Heart right ventricle (tissue), 16 donors: ENCODE results near the gene ATG101. TPM values are rescaled to one million over a fixed set of nuclear protein-coding genes. Genes with fewer than 3 reads are reported as not detected.

Experiments used
- ATAC-seq, 8 donors: fragments of 200-7000 bp; cut with Tn5 transposase; one replicate each; pipeline ENCODE4 v1.9.1; 2020; ENCODE audit warnings: mild to moderate bottlenecking in 8 of 8, moderate library complexity in 8 of 8, moderate number of reproducible peaks in 1 of 8
- DNase-seq, 2 donors: peaks; one replicate each; pipeline ENCODE4 v3.0.0-alpha.2; 2020
- H3K27ac ChIP-seq, 10 donors: fragments of 200-600 bp; sonication (generic) in 2 of 10; one replicate each; pipeline versions ENCODE4 v1.5.0 to v1.8.0; 2020 to 2022; ENCODE audit warnings: mild to moderate bottlenecking in 3 of 10
- H3K27me3 ChIP-seq, 7 donors: fragments of 200-600 bp; one replicate each; pipeline ENCODE4 v1.8.0; 2021 to 2022; ENCODE audit warnings: mild to moderate bottlenecking in 2 of 7
- H3K36me3 ChIP-seq, 9 donors: fragments of 200-600 bp; sonication (generic) in 1 of 9; one replicate each; pipeline versions ENCODE4 v1.5.0 to v1.8.0; 2020 to 2022; ENCODE audit warnings: mild to moderate bottlenecking in 2 of 9
- H3K4me1 ChIP-seq, 9 donors: fragments of 200-600 bp; sonication (generic) in 1 of 9; one replicate each; pipeline versions ENCODE4 v1.5.0 to v1.8.0; 2020 to 2022; ENCODE audit warnings: mild to moderate bottlenecking in 4 of 9
- H3K4me3 ChIP-seq, 10 donors: fragments of 200-600 bp; sonication (generic) in 2 of 10; one replicate each; pipeline versions ENCODE4 v1.5.0 to v1.8.0; 2020 to 2022; ENCODE audit warnings: mild to moderate bottlenecking in 7 of 10, moderate library complexity in 2 of 10
- H3K9me3 ChIP-seq, 11 donors: fragments of 200-600 bp in 10 of 11; sonication (generic) in 2 of 11; one replicate each; pipeline versions ENCODE4 v1.5.0 to v1.8.0; 2013 to 2022; ENCODE audit warnings: mild to moderate bottlenecking in 2 of 11, control low read depth in 1 of 11, moderate library complexity in 1 of 11
- CTCF ChIP-seq, 9 donors: fragments of 200-600 bp; sonication (generic) in 2 of 9; IDR thresholded peaks; one replicate each; pipeline versions ENCODE4 v1.5.0 to v1.8.0; 2021 to 2022; ENCODE audit warnings: antibody characterized with exemption in 9 of 9, mild to moderate bottlenecking in 5 of 9, moderate library complexity in 1 of 9
- WGBS, 2 donors: extraction: QIAGEN DNeasy Blood & Tissue Kit; methylation state at CpG; one replicate each; pipeline ENCODE4 v1.1.7; 2013; ENCODE audit warnings: inconsistent platforms in 1 of 2; 5-methylcytosine and 5-hydroxymethylcytosine counted together
- intact Hi-C, 10 donors: fragments of 100-400 bp; cut with DNase I; formaldehyde crosslinking; loops; one replicate each; pipeline versions ENCODE4 v1.11.1 to v1.14.2; 2022
- polyA plus RNA-seq, 2 donors: library from polyadenylated mRNA; stranded (reverse); fragments of 200-250 nt; gene quantifications; one replicate each; pipeline ENCODE4 v1.2.3, GENCODE V29; 2013
- total RNA-seq, 10 donors: library from RNA; stranded (reverse); fragmentation: NEBNext Ultra II Directional in 3 of 10; extraction: Animal tissue kit (Norgen Biotek cat#: 25700) in 3 of 10; gene quantifications; one replicate each; pipeline versions ENCODE4 v1.2.1 to v1.2.4, GENCODE V29; 2021 to 2023
- donor health status: Arrhythmogenic right ventricular cardiomyopathy.
- donor health status: ischemic (EF 13 %, LVEDD 7.1; RV severe dilation, severe dysfunction).
- donor health status: healthy with polysubstance abuse.
- donor health status: DM: no; HTN: yes; CAD: no.
- donor health status: DM: no; HTN: no; CAD: no.
- donor health status: ischemic (EF 25% LVEDD 6.9; RV normal size, moderate dysfunction).
- donor health status: ischemic (EF 25% LVEDD 5.7; RV mildly dilated, moderate dysfunction).
- donor health status: healthy.
- donor health status: DM: yes; HTN: yes; CAD: no.
- donor health status: Ischemic cardiomyopathy.
- donor health status: ischemic (EF 35%, LVEDD 5.7; RV mildly dilated, moderate dysfunction).
- donor health status: nonischemic (EF 11% LVEDD 7.7; RV severe dilation, severe dysfunction).
- donor health status: DM: yes; HTN: yes; CAD: no.
- donor health status: PGD.
- donor health status: ischemic (EF 29% LVEDD 5.4; RV normal size, mild dysfunction).
- donor health status: nonischemic (EF 23%, LVEDD 6.1; RV moderate dilation, normal function).

The ATG101 gene
- total and polyA plus RNA-seq, 12 donors, result 14.6 to 90.2 (median 22.2) TPM

GRCh38 chr12:52027085-52027843 is 42.5 kb upstream of the ATG101 start:
- DNase-seq (peak; percentile 64 to 67), ATAC-seq (peak in 7 of 8 donors; percentile 11 to 54 (median 35))
- WGBS, 2 donors, result 66 to 73% methylated on average over 12 of the region's 12 CpGs
- Histone ChIP-seq H3K27me3 (peaks cover 0 to 7% (median 0%) of the 10 kb centered on the region in 7 donors), H3K9me3 (no peaks in the 10 kb centered on the region), H3K4me3 (no peak overlapping the region), H3K27ac (peak overlapping the region; percentile 55 to 98 (median 84)), H3K36me3 (no peaks in the 10 kb centered on the region), H3K4me1 (peaks cover 9 to 69% (median 53%) of the 10 kb centered on the region in 9 donors)
- no peak for TF ChIP-seq CTCF (IDR thresholded peaks at IDR 0.05)
- intact Hi-C loops, result loop anchor here in 7 of 10 donors (2.0 to 5.0 kb wide), 6 partner anchors 40 to 95 kb away; partner anchors contain the start of genes ATG101 (in 1 of the 7) and SMIM41 (in 1 of the 7)

DNA sequence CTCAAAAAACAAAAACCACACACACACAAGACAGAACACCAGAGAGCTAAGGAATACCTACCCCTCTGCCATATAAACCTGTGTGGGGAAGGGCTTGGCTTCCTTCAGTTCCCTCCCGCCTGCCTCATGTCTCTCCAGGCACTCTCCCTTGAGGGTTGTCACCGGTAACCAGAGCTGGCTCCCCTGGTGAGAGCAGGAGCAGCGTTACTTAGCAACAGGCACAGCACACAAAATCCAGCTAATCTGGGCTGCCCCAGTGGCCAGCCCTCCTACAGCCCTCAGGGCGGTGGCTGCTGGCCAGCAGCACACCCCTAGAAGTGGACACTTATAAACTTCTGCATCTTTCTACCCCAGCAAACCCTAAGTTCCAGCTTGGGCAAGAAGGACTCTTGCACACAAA is 40.1 kb upstream of the ATG101 start:
- DNase-seq (no peak), ATAC-seq (peak in 3 of 8 donors; percentile 4 to 7 (median 6))
- Histone ChIP-seq H3K9me3 (no peaks in the 10 kb centered on the region), H3K4me1 (peaks cover 13 to 69% (median 56%) of the 10 kb centered on the region in 9 donors), H3K36me3 (no peaks in the 10 kb centered on the region), H3K27me3 (no peaks in the 10 kb centered on the region), H3K4me3 (no peak overlapping the region), H3K27ac (peak overlapping the region in 3 of 10 donors; percentile 20 to 46 (median 24))
- no peak for TF ChIP-seq CTCF (IDR thresholded peaks at IDR 0.05)
- 30 to 35% methylated on average over 4 of the region's 4 CpGs for WGBS, 2 donors
- intact Hi-C loops, result loop anchor here in 5 of 10 donors (5.0 kb wide), 4 partner anchors 38 to 93 kb away; partner anchors contain the start of genes ATG101 (in 2 of the 5) and SMIM41 (in 1 of the 5)

DNA sequence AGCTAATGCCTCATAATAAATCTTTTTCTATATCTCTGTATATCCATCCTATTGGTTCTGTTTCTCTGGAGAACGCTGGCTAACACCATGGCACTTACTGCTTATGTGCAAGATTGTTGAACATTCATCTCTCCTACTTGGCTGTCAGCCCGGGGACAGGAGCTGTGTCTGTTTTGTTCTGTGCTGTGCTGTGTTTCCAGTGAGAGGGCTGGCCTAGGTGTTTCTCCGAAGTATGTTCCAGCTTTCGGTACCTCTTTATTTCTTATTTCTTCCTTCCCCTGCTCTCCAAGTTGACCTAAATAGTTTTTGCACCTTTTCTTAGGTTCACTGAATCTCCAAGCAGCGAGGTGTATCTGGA is 37.4 kb upstream of the ATG101 start:
- no peak for TF ChIP-seq CTCF (IDR thresholded peaks at IDR 0.05)
- 3% methylated on average over 5 of the region's 5 CpGs for WGBS, 2 donors
- DNase-seq, result peak in 1 of 2 donors; percentile 87
- intact Hi-C loops, result loop anchor here in 3 of 10 donors (2.0 to 5.0 kb wide), 4 partner anchors 18 to 94 kb away; partner anchors contain the start of genes NR4A1 (in 3 of the 3) and ATG101 (in 2 of the 3)
- no peaks in the 10 kb centered on the region for H3K9me3 ChIP-seq
- peak in 6 of 8 donors; percentile 30 to 57 (median 49) for ATAC-seq
- peaks cover 21 to 68% (median 52%) of the 10 kb centered on the region in 9 donors for H3K4me1 ChIP-seq
- H3K27ac ChIP-seq, result peak overlapping the region; percentile 84 to 95 (median 89)
- H3K36me3 ChIP-seq, result no peaks in the 10 kb centered on the region
- H3K27me3 ChIP-seq, result peaks cover 0 to 5% (median 0%) of the 10 kb centered on the region in 7 donors
- H3K4me3 ChIP-seq, result peak overlapping the region in 9 of 10 donors; percentile 6 to 52 (median 34)

DNA sequence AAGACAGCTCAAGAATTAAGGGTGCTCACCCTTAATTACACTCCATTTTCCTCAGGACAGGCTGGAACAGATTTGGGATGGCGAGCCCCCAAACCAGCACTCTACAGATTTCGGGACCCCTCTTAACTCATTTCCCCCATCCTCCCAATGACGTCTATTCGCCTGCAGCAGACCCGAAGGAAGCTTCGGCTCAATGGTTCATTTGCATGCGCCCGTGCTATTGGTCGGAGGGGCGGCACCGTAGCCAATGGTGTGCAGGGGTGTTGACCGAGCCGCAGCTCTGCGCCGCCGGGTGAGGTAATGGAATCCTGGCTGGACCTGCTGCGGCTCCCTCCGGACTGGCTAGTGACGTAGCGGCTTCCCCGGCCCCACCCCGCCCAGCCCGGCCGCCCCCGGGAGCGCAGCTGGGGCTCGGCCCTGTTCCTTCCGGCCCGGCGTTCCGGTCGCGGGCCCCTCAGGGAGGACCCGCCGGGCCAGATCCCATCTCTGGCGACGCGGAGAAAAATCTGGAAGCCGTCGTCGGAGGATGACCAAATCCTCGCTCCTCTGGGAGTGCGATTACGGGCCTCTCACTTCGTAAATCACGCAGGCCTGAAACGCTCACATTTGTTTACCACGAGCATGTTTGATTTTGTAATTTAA is 36.9 kb upstream of the ATG101 start:
- DNase-seq (peak; percentile 97 to 99), ATAC-seq (peak; percentile 90 to 95 (median 93))
- Histone ChIP-seq H3K36me3 (no peaks in the 10 kb centered on the region), H3K9me3 (no peaks in the 10 kb centered on the region), H3K4me3 (peak overlapping the region in 9 of 10 donors; percentile 14 to 52 (median 36)), H3K27ac (peak overlapping the region; percentile 84 to 95 (median 89)), H3K4me1 (peaks cover 24 to 69% (median 49%) of the 10 kb centered on the region in 9 donors), H3K27me3 (peaks cover 0 to 5% (median 0%) of the 10 kb centered on the region in 7 donors)
- TF ChIP-seq CTCF (IDR thresholded peaks at IDR 0.05), result no peak
- 0% methylated on average over 48 of the region's 48 CpGs for WGBS, 2 donors
- intact Hi-C loops, result loop anchor here in 3 of 10 donors (2.0 to 5.0 kb wide), 4 partner anchors 18 to 94 kb away; partner anchors contain the start of genes NR4A1 (in 3 of the 3) and ATG101 (in 2 of the 3)
